Measurements from ENCODE around the gene SLC37A1. TPM values are rescaled to one million over a fixed set of nuclear protein-coding genes. Genes with fewer than 3 reads are reported as not detected.
A peak's percentile ranks its signal among the peaks of the same experiment; 100 is the strongest.

The SLC37A1 gene
- total and polyA plus RNA-seq, 9 of the 15 experiments (the other 6 are each of a cell fraction or from before 2014, with no cell fraction given), result 0.06 to 3.4 (median 0.40) TPM

DNA sequence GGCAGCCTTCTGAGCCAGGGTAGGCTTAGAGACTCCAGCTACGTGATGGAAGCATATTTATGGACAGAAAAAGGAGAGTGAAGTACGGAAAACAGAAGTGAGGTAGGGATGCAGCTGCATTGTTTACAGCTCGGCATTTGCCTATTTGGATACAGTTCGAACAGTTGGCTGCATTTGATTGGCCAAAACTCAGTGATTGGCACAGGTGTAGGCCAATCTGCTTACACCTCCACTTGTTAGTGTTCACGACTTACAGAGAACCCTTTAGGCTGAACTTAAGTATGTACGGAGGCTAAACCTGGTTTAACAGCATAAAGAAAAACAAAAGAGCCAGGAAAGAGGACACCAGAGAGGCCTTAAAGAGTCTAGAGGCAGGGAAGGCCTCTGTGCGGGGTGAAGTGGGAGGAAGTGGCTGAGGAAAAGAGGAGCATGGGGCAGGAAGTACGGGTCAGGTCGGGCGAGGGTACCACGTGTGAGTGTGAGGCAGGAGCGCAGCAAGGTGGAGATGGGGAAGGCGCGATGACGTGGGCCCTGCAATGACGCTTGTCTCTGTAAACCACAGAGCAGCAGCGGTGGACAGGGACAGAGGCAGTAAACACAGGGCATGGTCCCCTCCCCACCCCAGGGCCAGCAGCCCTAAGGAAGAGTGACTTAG lies 49.7 kb upstream of the SLC37A1 start (continued):
- TF ChIP-seq, protein P1, sequence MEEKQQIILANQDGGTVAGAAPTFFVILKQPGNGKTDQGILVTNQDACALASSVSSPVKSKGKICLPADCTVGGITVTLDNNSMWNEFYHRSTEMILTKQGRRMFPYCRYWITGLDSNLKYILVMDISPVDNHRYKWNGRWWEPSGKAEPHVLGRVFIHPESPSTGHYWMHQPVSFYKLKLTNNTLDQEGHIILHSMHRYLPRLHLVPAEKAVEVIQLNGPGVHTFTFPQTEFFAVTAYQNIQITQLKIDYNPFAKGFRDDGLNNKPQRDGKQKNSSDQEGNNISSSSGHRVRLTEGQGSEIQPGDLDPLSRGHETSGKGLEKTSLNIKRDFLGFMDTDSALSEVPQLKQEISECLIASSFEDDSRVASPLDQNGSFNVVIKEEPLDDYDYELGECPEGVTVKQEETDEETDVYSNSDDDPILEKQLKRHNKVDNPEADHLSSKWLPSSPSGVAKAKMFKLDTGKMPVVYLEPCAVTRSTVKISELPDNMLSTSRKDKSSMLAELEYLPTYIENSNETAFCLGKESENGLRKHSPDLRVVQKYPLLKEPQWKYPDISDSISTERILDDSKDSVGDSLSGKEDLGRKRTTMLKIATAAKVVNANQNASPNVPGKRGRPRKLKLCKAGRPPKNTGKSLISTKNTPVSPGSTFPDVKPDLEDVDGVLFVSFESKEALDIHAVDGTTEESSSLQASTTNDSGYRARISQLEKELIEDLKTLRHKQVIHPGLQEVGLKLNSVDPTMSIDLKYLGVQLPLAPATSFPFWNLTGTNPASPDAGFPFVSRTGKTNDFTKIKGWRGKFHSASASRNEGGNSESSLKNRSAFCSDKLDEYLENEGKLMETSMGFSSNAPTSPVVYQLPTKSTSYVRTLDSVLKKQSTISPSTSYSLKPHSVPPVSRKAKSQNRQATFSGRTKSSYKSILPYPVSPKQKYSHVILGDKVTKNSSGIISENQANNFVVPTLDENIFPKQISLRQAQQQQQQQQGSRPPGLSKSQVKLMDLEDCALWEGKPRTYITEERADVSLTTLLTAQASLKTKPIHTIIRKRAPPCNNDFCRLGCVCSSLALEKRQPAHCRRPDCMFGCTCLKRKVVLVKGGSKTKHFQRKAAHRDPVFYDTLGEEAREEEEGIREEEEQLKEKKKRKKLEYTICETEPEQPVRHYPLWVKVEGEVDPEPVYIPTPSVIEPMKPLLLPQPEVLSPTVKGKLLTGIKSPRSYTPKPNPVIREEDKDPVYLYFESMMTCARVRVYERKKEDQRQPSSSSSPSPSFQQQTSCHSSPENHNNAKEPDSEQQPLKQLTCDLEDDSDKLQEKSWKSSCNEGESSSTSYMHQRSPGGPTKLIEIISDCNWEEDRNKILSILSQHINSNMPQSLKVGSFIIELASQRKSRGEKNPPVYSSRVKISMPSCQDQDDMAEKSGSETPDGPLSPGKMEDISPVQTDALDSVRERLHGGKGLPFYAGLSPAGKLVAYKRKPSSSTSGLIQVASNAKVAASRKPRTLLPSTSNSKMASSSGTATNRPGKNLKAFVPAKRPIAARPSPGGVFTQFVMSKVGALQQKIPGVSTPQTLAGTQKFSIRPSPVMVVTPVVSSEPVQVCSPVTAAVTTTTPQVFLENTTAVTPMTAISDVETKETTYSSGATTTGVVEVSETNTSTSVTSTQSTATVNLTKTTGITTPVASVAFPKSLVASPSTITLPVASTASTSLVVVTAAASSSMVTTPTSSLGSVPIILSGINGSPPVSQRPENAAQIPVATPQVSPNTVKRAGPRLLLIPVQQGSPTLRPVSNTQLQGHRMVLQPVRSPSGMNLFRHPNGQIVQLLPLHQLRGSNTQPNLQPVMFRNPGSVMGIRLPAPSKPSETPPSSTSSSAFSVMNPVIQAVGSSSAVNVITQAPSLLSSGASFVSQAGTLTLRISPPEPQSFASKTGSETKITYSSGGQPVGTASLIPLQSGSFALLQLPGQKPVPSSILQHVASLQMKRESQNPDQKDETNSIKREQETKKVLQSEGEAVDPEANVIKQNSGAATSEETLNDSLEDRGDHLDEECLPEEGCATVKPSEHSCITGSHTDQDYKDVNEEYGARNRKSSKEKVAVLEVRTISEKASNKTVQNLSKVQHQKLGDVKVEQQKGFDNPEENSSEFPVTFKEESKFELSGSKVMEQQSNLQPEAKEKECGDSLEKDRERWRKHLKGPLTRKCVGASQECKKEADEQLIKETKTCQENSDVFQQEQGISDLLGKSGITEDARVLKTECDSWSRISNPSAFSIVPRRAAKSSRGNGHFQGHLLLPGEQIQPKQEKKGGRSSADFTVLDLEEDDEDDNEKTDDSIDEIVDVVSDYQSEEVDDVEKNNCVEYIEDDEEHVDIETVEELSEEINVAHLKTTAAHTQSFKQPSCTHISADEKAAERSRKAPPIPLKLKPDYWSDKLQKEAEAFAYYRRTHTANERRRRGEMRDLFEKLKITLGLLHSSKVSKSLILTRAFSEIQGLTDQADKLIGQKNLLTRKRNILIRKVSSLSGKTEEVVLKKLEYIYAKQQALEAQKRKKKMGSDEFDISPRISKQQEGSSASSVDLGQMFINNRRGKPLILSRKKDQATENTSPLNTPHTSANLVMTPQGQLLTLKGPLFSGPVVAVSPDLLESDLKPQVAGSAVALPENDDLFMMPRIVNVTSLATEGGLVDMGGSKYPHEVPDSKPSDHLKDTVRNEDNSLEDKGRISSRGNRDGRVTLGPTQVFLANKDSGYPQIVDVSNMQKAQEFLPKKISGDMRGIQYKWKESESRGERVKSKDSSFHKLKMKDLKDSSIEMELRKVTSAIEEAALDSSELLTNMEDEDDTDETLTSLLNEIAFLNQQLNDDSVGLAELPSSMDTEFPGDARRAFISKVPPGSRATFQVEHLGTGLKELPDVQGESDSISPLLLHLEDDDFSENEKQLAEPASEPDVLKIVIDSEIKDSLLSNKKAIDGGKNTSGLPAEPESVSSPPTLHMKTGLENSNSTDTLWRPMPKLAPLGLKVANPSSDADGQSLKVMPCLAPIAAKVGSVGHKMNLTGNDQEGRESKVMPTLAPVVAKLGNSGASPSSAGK (IDR thresholded peaks at IDR 0.05), result peak; percentile 51; the same call in 1 of the 2 replicates
- TF ChIP-seq CHD2 (IDR thresholded peaks at IDR 0.05; ENCODE audit: low read depth, low read length), result peak; percentile 48; the same call in 1 of the 2 replicates
- TF ChIP-seq STAT5B (CRISPR knock-in tag; IDR thresholded peaks at IDR 0.05), result no peak
- TF ChIP-seq L3MBTL2 (IDR thresholded peaks at IDR 0.05), result peak; percentile 78
- TF ChIP-seq, protein P2, sequence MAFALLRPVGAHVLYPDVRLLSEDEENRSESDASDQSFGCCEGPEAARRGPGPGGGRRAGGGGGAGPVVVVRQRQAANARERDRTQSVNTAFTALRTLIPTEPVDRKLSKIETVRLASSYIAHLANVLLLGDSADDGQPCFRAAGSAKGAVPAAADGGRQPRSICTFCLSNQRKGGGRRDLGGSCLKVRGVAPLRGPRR (CRISPR knock-in tag; IDR thresholded peaks at IDR 0.05), result no peak
- peak; percentile 71 for TF ChIP-seq FOS (IDR thresholded peaks at IDR 0.05; ENCODE audit: extremely low read depth, insufficient read length)
- no peak for TF ChIP-seq HEY1 (CRISPR knock-in tag; IDR thresholded peaks at IDR 0.05; ENCODE audit: borderline replicate concordance)
- TF ChIP-seq TCF7L2 (IDR thresholded peaks at IDR 0.05; ENCODE audit: low read depth, low read length), result no peak

Measured in K562 (cell line).